Activated naive CD4-positive, alpha-beta T cell (primary cell): ENCODE data around the gene AVPI1.
"Not testable (repeated sequence)": the region's sequence is repeated elsewhere in the genome, so short reads cannot be mapped to it uniquely, and the experiment has no call there.

ENCODE experiments used
- DNase-seq, 4 experiments: peaks; one replicate each; lab custom pipeline; 2025; lab: John Stamatoyannopoulos, UW

Gene AVPI1

GRCh38 chr10:97711640-97712572 lies 24.9 kb upstream of the AVPI1 start:
- DNase-seq, result no peak

- peak in 2 of 4 experiments; percentile 7 to 10 for DNase-seq
Observed at GRCh38 chr10:97708976-97709946, 22.2 kb upstream of the AVPI1 start.

- DNase-seq, result no peak
Observed at GRCh38 chr10:97708167-97708566, 21.1 kb upstream of the AVPI1 start.

- DNase-seq, result no peak
Observed at GRCh38 chr10:97707134-97707861, 20.3 kb upstream of the AVPI1 start.

- no peak for DNase-seq
Observed at GRCh38 chr10:97705006-97705670, 18.1 kb upstream of the AVPI1 start.

- DNase-seq, result no peak
Observed at GRCh38 chr10:97704341-97704740, 17.3 kb upstream of the AVPI1 start.

- no peak for DNase-seq
Observed at GRCh38 chr10:97703398-97704067, 16.5 kb upstream of the AVPI1 start.

GRCh38 chr10:97701438-97702069 lies 14.5 kb upstream of the AVPI1 start:
- DNase-seq, result peak in 1 of 4 experiments; percentile 8

- not testable (repeated sequence) for DNase-seq
Observed at GRCh38 chr10:97698072-97698655, 11.1 kb upstream of the AVPI1 start.

- no peak for DNase-seq
Observed at GRCh38 chr10:97690133-97690532, 3.1 kb upstream of the AVPI1 start.

- DNase-seq, result no peak
Observed at GRCh38 chr10:97689559-97690020, 2.5 kb upstream of the AVPI1 start.

- no peak for DNase-seq
Observed at GRCh38 chr10:97687785-97688781, 1.0 kb upstream of the AVPI1 start.

- DNase-seq, result no peak
Observed at GRCh38 chr10:97686301-97686961, 610 bp downstream of the AVPI1 start.

GRCh38 chr10:97685395-97685958 lies 1.6 kb downstream of the AVPI1 start:
- no peak for DNase-seq

GRCh38 chr10:97684866-97685394 lies 2.1 kb downstream of the AVPI1 start:
- DNase-seq, result no peak

GRCh38 chr10:97684368-97684713 lies 2.7 kb downstream of the AVPI1 start:
- not testable (repeated sequence) for DNase-seq
